Measurements from ENCODE around the gene CALHM6. TPM values are rescaled to one million over a fixed set of nuclear protein-coding genes. Genes with fewer than 3 reads are reported as not detected.

Gene CALHM6
- total RNA-seq, 1 experiment from 2014 or later: not detected

GRCh38 chr6:116500969-116501433 is 39.8 kb downstream of the CALHM6 start:
- Mint-ChIP-seq H3K4me3 (ENCODE audit: unreplicated experiment) (no peak overlapping the region), H3K9me3 (ENCODE audit: unreplicated experiment) (peaks cover 8% of the 10 kb centered on the region), H3K4me1 (ENCODE audit: insufficient read depth, unreplicated experiment) (peaks cover 5% of the 10 kb centered on the region), H3K27me3 (ENCODE audit: insufficient read depth, unreplicated experiment) (no peaks in the 10 kb centered on the region), H3K27ac (ENCODE audit: low read depth, unreplicated experiment) (no peak overlapping the region), H3K36me3 (ENCODE audit: insufficient read depth, unreplicated experiment) (no peaks in the 10 kb centered on the region)
- intact Hi-C loops (cut with micrococcal nuclease): no loop called here
- ChIA-PET CTCF (interaction anchor here (0.7 to 1.2 kb wide), 6 partner anchors 32 to 467 kb away, joined by 3 read pairs; no protein-coding TSS in a partner anchor), POLR2A (interaction anchor here (0.7 kb wide), 1 partner anchor 22 kb away, joined by 3 read pairs; no protein-coding TSS in a partner anchor)
- no peak for TF ChIP-seq CTCF (IDR thresholded peaks at IDR 0.05; ENCODE audit: unreplicated experiment)
- peak; percentile 57 for DNase-seq (ENCODE audit: unreplicated experiment)
- no TSS peak for BruUV-seq (replicated peaks)

GRCh38 chr6:116507324-116507723 is 46.1 kb downstream of the CALHM6 start:
- intact Hi-C loops (cut with micrococcal nuclease): no loop called here
- BruUV-seq (replicated peaks): no TSS peak
- H3K27ac Mint-ChIP-seq (ENCODE audit: low read depth, unreplicated experiment): no peak overlapping the region
- H3K4me1 Mint-ChIP-seq (ENCODE audit: insufficient read depth, unreplicated experiment): no peaks in the 10 kb centered on the region
- peak; percentile 35 for DNase-seq (ENCODE audit: unreplicated experiment)
- H3K9me3 Mint-ChIP-seq (ENCODE audit: unreplicated experiment): peaks cover 2% of the 10 kb centered on the region
- ChIA-PET POLR2A (interaction anchor here (0.6 to 1.3 kb wide), 3 partner anchors 15 to 602 kb away, joined by 3 to 4 read pairs (median 3); partner anchors contain the start of gene TSPYL1), CTCF (interaction anchor here (1.0 to 1.1 kb wide), 3 partner anchors 8 to 189 kb away, joined by 3 to 4 read pairs (median 4); no protein-coding TSS in a partner anchor)
- H3K4me3 Mint-ChIP-seq (ENCODE audit: unreplicated experiment): no peak overlapping the region
- TF ChIP-seq CTCF (IDR thresholded peaks at IDR 0.05; ENCODE audit: unreplicated experiment): no peak
- no peaks in the 10 kb centered on the region for H3K36me3 Mint-ChIP-seq (ENCODE audit: insufficient read depth, unreplicated experiment)
- H3K27me3 Mint-ChIP-seq (ENCODE audit: insufficient read depth, unreplicated experiment): no peaks in the 10 kb centered on the region

GRCh38 chr6:116508527-116508926 is 47.4 kb downstream of the CALHM6 start:
- no peak overlapping the region for H3K4me3 Mint-ChIP-seq (ENCODE audit: unreplicated experiment)
- H3K27me3 Mint-ChIP-seq (ENCODE audit: insufficient read depth, unreplicated experiment): no peaks in the 10 kb centered on the region
- TF ChIP-seq CTCF (IDR thresholded peaks at IDR 0.05; ENCODE audit: unreplicated experiment): no peak
- POLR2A ChIA-PET: no interaction called here
- DNase-seq (ENCODE audit: unreplicated experiment): no peak
- BruUV-seq (replicated peaks): no TSS peak
- no peaks in the 10 kb centered on the region for H3K36me3 Mint-ChIP-seq (ENCODE audit: insufficient read depth, unreplicated experiment)
- H3K4me1 Mint-ChIP-seq (ENCODE audit: insufficient read depth, unreplicated experiment): peaks cover 4% of the 10 kb centered on the region
- intact Hi-C loops (cut with micrococcal nuclease): no loop called here
- H3K27ac Mint-ChIP-seq (ENCODE audit: low read depth, unreplicated experiment): no peak overlapping the region
- CTCF ChIA-PET: no interaction called here
- H3K9me3 Mint-ChIP-seq (ENCODE audit: unreplicated experiment): no peaks in the 10 kb centered on the region

- Mint-ChIP-seq H3K36me3 (ENCODE audit: insufficient read depth, unreplicated experiment) (no peaks in the 10 kb centered on the region), H3K4me1 (ENCODE audit: insufficient read depth, unreplicated experiment) (peaks cover 6% of the 10 kb centered on the region), H3K27ac (ENCODE audit: low read depth, unreplicated experiment) (no peak within 1 kb of the TSS), H3K27me3 (ENCODE audit: insufficient read depth, unreplicated experiment) (no peaks in the 10 kb centered on the region), H3K4me3 (ENCODE audit: unreplicated experiment) (no peak within 1 kb of the TSS), H3K9me3 (ENCODE audit: unreplicated experiment) (no peaks in the 10 kb centered on the region)
- intact Hi-C loops (cut with micrococcal nuclease): loop anchor here (5.0 kb wide), 1 partner anchor 224 kb away; no protein-coding TSS in a partner anchor
- DNase-seq (ENCODE audit: unreplicated experiment): peak; percentile 75
- CTCF ChIA-PET: interaction anchor here (0.5 to 3.4 kb wide), 26 partner anchors 11 to 1445 kb away, joined by 3 to 14 read pairs (median 4); partner anchors contain the start of gene CALHM4
- no TSS peak for BruUV-seq (replicated peaks)
- peak; percentile 59 for TF ChIP-seq CTCF (IDR thresholded peaks at IDR 0.05; ENCODE audit: unreplicated experiment)
- POLR2A ChIA-PET: interaction anchor here (0.6 to 2.2 kb wide), 6 partner anchors 11 to 262 kb away, joined by 3 to 6 read pairs (median 4); partner anchors contain the start of genes RWDD1 and TSPYL4
Measured at GRCh38 chr6:116511424-116512110, 50.4 kb downstream of the CALHM6 start, which contains the start of gene CALHM5. Gene CALHM5 (plus strand): TSS chr6:116511639. CDS start chr6:116511697, 58 bp downstream.

Data from MCF 10A (cell line).